OCI-LY1 (cell line): Measurements from ENCODE around the gene CCDC142.

Source experiments
- EZH2 ChIP-seq: fragments of 200-600 bp; sonication (generic), shearing (Covaris generic); IDR thresholded peaks from 2 replicates; pipeline ENCODE4 v1.8.0; 2017; ENCODE audit warnings: borderline replicate concordance, mixed run types, mild to moderate bottlenecking, antibody characterized with exemption, low read length, moderate library complexity, mixed read lengths
- TF ChIP-seq, protein P1 (sequence below): fragments of 200-600 bp; sonication (generic), shearing (Covaris generic); IDR thresholded peaks from 2 replicates; pipeline ENCODE4 v1.5.1; 2017; ENCODE audit warnings: mild to moderate bottlenecking, antibody characterized with exemption, low read length, moderate library complexity, mixed read lengths

DNA sequence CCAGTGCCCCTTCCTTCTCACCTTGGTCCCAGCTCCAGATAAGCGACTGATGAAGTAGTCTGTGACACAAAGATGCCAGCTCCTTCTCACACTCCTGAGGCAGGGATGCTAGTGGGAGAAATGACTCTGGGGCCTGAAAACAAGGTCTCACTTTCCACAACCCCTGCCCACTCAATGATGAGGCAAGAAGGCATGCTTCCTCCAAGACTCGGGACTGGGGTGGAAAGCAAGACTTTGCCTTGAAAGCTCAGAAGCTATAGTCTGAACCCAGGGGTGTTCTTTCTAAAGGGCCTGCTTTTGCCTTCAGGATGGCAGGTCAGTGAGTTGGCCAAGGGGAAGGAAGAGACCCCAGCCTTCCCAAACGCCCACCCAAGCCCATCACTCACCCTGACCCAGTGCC, 1.4 kb downstream of the CCDC142 start:
- TF ChIP-seq, protein P1, sequence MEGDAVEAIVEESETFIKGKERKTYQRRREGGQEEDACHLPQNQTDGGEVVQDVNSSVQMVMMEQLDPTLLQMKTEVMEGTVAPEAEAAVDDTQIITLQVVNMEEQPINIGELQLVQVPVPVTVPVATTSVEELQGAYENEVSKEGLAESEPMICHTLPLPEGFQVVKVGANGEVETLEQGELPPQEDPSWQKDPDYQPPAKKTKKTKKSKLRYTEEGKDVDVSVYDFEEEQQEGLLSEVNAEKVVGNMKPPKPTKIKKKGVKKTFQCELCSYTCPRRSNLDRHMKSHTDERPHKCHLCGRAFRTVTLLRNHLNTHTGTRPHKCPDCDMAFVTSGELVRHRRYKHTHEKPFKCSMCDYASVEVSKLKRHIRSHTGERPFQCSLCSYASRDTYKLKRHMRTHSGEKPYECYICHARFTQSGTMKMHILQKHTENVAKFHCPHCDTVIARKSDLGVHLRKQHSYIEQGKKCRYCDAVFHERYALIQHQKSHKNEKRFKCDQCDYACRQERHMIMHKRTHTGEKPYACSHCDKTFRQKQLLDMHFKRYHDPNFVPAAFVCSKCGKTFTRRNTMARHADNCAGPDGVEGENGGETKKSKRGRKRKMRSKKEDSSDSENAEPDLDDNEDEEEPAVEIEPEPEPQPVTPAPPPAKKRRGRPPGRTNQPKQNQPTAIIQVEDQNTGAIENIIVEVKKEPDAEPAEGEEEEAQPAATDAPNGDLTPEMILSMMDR = no peak
- no peak for TF ChIP-seq EZH2
